Measurements from ENCODE around the gene MAP1S. TPM values are rescaled to one million over a fixed set of nuclear protein-coding genes. Genes with fewer than 3 reads are reported as not detected.

Gene MAP1S
- total RNA-seq, 1 donor from 2014 or later, result 8.9 TPM

- Histone ChIP-seq H3K9me3 (ENCODE audit: low read depth) (no peaks in the 10 kb centered on the region), H4K20me1 (ENCODE audit: low read depth) (peaks cover 64% of the 10 kb centered on the region), H3K4me3 (no peak overlapping the region), H3F3A (ENCODE audit: low read depth) (no peaks in the 10 kb centered on the region), H3K9ac (no peak overlapping the region), H3K4me2 (no peak overlapping the region), H2AFZ (replicated peaks) (no peak overlapping the region), H3K36me3 (no peaks in the 10 kb centered on the region), H3K27ac (no peak overlapping the region), H3K79me2 (ENCODE audit: low read depth) (peaks cover 79% of the 10 kb centered on the region), H3K4me1 (no peaks in the 10 kb centered on the region), H3K27me3 (no peaks in the 10 kb centered on the region)
- no peak for DNase-seq (ENCODE audit: low spot score)
- Mint-ChIP-seq H3K4me3 (no peak overlapping the region), H3K27me3 (ENCODE audit: insufficient read depth, low read depth) (peaks cover 5% of the 10 kb centered on the region), H3K27ac (no peak overlapping the region), H3K4me1 (peaks cover 2% of the 10 kb centered on the region), H3K9me3 (no peaks in the 10 kb centered on the region), H3K36me3 (peaks cover 33% of the 10 kb centered on the region)
- no peak for TF ChIP-seq EZH2phosphoT487 (IDR thresholded peaks at IDR 0.05)
- no peak for TF ChIP-seq EZH2 (IDR thresholded peaks at IDR 0.05)
- no peak for TF ChIP-seq CTCF (IDR thresholded peaks at IDR 0.05)
These were observed 7.9 kb downstream of the MAP1S start for GRCh38 chr19:17726964-17727773.

GRCh38 chr19:17727843-17728242 lies 8.6 kb downstream of the MAP1S start:
- Histone ChIP-seq H3K9ac (no peak overlapping the region), H3K4me2 (no peak overlapping the region), H3F3A (ENCODE audit: low read depth) (no peaks in the 10 kb centered on the region), H2AFZ (replicated peaks) (no peak overlapping the region), H3K4me1 (no peaks in the 10 kb centered on the region), H3K36me3 (no peaks in the 10 kb centered on the region), H3K27me3 (no peaks in the 10 kb centered on the region), H3K4me3 (no peak overlapping the region), H4K20me1 (ENCODE audit: low read depth) (peaks cover 67% of the 10 kb centered on the region), H3K9me3 (ENCODE audit: low read depth) (no peaks in the 10 kb centered on the region), H3K79me2 (ENCODE audit: low read depth) (peaks cover 79% of the 10 kb centered on the region), H3K27ac (no peak overlapping the region)
- Mint-ChIP-seq H3K9me3 (no peaks in the 10 kb centered on the region), H3K4me3 (no peak overlapping the region), H3K4me1 (peaks cover 3% of the 10 kb centered on the region), H3K27me3 (ENCODE audit: insufficient read depth, low read depth) (peaks cover 5% of the 10 kb centered on the region), H3K27ac (no peak overlapping the region), H3K36me3 (peaks cover 36% of the 10 kb centered on the region)
- no peak for TF ChIP-seq EZH2phosphoT487 (IDR thresholded peaks at IDR 0.05)
- TF ChIP-seq CTCF (IDR thresholded peaks at IDR 0.05), result no peak
- TF ChIP-seq EZH2 (IDR thresholded peaks at IDR 0.05), result no peak
- DNase-seq (ENCODE audit: low spot score), result no peak

- Histone ChIP-seq H3K27ac (no peak overlapping the region), H3K9ac (no peak overlapping the region), H3K4me3 (no peak overlapping the region), H3K4me1 (no peaks in the 10 kb centered on the region), H3K36me3 (no peaks in the 10 kb centered on the region), H3K27me3 (no peaks in the 10 kb centered on the region), H3K79me2 (ENCODE audit: low read depth) (peaks cover 48% of the 10 kb centered on the region), H3K4me2 (no peak overlapping the region), H3K9me3 (ENCODE audit: low read depth) (no peaks in the 10 kb centered on the region), H2AFZ (replicated peaks) (no peak overlapping the region), H3F3A (ENCODE audit: low read depth) (no peaks in the 10 kb centered on the region), H4K20me1 (ENCODE audit: low read depth) (peaks cover 65% of the 10 kb centered on the region)
- Mint-ChIP-seq H3K4me3 (no peak overlapping the region), H3K27ac (no peak overlapping the region), H3K36me3 (peaks cover 32% of the 10 kb centered on the region), H3K4me1 (peaks cover 6% of the 10 kb centered on the region), H3K9me3 (no peaks in the 10 kb centered on the region), H3K27me3 (ENCODE audit: insufficient read depth, low read depth) (peaks cover 2% of the 10 kb centered on the region)
- DNase-seq (ENCODE audit: low spot score), result no peak
- TF ChIP-seq CTCF (IDR thresholded peaks at IDR 0.05), result no peak
- no peak for TF ChIP-seq EZH2phosphoT487 (IDR thresholded peaks at IDR 0.05)
- no peak for TF ChIP-seq EZH2 (IDR thresholded peaks at IDR 0.05)
These were observed 13.8 kb downstream of the MAP1S start for GRCh38 chr19:17733127-17733526.
